Stimulated activated CD8-positive, alpha-beta memory T cell treated with anti-CD3 and anti-CD28 coated beads, Interleukin-4, amount 100 ng/mL, for 1 hour (primary cell): ENCODE results near the gene PRG3.
"Not testable (repeated sequence)": the region's sequence is repeated elsewhere in the genome, so short reads cannot be mapped to it uniquely, and the experiment has no call there.

Experiments used
- DNase-seq, 2 donors: peaks; one replicate each; pipeline ENCODE4 v3.0.0-alpha.2; 2020; ENCODE audit warnings: low read depth in 2 of 2, low spot score in 1 of 2

Gene PRG3

DNA sequence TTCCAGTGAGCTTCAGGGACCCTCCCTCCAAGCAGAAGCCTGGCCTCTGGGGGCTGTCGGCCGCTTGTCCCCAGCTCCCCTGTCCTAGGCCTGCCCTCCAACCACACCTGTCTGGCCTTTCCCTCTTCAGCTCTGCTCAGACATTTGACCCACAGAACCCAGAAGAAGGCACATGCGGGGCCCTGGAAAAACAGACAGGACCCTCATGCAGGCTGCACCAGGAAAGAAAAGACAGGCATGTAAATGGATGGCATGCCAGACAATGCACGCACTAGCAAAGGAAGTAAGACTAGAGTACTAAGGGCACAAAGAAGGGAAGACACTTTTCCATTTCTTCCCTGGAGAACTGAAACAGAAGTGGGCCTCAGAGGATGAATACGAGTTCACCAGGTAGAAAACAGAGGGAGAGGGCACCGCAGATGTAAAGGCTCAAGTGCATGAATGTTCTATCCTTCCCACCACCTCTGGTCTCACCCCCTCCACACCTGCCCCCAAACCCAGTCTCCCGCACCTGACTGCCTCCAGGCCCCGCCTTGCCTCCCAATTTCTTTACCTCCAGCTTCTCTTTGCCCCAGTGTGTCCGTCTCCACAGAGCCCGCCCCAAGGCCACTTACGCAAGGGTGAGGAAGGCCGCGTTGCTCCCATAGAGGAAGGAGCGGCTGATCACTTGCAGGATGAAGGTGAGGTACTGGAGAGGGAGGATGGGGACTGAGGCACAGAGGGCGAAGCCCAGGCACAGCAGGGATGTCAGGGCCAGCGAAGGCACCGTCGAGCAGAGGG lies 28.6 kb upstream of the PRG3 start:
- no peak for DNase-seq

DNA sequence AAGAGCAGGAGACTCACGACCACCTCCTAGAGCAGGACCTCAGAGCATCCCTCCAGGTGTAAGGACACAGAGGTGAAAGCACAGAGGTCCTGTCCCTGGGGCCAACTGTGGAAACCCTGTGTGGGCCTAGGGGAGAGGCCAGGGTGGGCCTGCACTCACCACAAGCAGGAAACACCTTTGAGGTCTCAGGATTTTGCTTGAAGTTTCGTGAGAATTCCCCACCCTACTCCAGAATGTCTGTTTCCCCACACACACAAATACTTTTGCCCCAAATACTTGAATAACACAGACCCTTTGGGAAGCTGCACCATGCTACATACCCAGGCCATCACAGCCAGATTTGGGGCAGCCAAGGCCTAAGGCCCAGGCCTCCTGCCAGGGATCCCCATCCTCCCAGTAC lies 27.8 kb upstream of the PRG3 start:
- no peak for DNase-seq

DNA sequence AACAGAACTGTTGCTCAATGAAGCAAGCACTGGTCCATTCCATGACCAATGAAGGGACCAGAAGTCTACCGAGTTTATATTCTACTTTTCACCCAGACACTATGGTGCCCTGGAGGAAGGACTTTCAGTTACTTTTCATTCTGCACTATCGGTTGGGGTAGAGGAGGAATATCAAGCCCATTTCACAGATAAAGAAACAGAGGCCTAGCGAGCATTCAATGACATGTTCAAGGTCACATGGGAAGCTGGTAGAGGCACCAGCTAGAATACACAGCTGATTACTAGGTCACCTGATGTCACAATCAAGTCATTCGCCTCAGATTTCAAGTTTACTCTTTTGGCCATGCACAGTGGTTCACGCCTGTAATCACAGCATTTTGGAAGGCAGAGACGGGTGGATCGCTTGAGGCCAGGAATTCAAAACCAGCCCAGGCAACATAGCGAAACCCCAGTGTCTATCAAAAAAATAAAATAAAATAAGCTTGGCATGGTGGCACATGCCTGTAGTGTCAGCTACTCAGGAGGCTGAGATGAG lies 27.1 kb upstream of the PRG3 start:
- no peak for DNase-seq

DNA sequence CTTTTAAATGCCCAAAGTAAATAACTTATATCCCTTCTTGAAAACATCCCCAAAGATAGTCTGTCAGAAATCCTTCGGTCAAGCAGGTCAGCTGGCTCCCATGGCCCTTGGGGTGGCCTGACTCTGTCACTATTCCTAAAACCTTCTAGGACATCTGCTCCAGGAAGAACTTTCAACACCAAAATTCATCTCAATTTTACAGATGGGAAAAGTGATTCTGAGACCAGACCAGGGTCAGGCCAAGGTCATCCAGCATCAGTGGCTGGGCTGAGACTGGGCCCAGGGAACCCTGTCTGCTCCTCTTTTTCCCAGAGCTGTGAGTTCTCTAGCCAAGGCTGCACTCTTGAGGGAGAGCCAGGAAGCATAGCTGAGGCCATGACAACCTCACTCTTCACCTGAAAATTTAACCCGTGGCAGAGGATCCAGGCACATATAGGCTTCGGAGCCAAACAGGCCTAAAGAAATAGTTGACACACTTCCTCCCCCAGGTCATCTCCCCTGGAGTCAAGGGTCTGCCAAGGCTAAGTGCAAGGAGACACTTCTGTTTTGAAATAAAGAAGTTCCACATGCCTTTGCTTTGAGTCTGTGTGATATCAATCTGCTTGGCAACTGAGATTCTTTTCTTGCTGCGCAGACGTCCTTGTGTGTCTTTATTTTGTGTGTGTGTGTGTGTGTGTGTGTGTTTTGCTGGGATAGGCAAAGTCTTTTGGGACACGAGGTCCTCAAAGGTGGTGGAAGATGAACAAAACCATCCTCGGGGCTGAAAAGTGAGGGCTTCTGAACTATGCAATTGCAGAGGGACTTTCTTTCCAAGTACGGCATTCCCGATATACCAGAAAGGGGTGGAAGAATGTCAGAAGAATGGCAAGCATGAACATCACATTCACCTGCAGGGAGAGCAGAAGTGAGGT lies 26.3 kb upstream of the PRG3 start:
- no peak for DNase-seq

DNA sequence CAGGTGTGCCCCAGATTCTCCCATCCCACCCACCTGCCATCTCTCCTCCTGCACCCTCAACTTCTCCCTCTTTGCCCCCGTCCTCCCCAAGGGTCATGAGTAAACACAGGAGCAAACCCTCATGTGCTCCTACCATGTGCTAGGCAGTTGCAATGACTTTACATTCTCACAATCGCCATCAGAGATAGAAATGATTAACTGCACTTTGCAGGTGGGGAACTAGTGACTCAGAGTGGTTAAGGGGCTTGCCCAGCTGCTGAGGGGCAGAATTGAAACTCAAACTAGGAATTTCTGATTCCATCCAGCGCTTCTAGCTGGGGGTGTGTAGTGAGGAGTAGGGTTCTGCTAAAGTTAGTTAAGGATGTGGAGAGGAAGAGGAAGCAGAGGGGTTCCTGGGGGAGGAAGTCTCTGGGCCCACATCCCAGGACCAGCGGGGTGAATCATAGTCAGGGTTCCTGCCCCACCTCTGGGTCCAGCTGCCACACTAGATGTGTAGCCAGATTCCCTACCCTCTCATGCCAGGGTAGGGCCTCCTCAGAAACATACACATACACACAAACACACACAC lies 25.5 kb upstream of the PRG3 start:
- DNase-seq, result no peak

DNA sequence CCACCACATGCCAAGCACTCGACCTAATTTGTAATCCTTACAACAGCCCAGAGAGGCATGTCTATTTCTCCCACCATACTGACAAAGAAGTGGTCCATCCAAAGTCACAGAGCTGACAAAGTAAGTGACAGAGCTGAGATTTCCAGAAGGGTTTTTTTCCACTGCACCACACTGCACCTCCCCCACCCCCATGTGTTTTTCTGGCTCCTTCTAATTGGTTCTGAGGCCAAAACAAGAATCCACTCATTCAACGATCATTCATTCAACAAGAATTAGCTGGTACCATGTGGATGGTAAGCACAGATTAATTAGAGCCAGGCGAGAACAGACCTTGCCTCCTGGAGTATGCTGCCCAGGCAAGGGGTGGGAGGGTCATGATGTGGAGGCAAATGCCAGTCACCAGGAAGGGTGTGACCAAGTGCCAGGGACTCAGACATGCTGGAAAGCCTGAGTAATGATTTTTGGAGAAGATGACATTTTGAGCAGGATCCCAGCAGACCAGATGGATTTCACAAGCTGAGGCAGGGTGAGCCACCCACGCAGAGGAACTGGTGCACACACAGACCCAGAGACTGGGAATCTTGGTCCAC lies 24.4 kb upstream of the PRG3 start:
- DNase-seq, result no peak

DNA sequence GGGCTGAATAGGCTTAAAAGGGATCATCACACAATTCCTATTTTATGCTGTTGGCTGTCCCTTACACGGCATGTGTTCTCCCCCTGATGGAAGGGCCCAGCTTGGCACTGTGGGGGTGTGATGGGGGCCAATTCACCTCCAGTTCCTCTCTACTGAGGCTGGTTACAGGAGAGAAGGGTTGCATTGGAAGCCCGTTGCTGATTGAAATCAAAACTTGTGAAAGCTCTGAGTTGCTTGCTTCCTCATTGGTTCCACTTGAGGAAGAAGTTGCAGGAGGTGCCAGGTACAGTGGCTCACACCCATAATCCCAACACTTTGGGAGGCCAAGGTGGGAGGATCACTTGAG lies 22.8 kb upstream of the PRG3 start:
- no peak for DNase-seq

DNA sequence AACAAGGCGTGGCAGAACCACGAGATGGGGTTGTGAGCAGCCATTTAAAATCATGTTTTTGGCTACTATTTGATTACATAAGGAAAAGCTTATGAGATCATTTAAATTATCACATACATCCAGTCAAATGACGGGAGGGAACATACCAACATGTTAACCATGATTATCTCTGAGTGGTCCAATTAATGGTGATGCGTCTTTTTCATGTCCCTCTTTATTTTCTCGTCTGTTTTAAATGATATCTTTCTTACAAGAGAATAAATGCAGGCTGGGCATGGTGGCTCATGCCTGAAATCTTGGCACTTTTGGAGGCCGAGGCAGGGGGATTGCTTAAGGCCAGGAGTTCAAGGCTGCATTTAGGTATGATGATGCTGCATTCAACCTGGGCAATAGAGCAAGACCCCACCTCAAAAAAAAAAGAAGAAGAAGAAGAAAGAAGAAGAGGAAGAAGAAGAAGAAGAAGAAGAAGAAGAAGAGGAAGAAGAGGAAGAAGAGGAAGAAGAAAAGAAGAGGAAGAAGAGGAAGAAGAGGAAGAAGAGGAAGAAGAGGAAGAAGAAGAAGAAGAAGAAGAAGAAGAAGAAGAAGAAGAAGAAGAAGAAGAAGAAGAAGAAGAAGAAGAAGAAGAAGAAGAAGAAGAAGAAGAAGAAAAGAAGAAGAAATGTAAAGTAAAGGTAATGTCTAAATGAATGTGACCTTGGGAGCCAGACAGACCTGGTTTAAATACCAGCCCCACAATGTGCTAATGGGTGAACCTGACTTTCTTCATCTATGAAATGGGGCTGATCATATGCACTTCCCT lies 22.3 kb upstream of the PRG3 start:
- DNase-seq, result not testable (repeated sequence)

DNA sequence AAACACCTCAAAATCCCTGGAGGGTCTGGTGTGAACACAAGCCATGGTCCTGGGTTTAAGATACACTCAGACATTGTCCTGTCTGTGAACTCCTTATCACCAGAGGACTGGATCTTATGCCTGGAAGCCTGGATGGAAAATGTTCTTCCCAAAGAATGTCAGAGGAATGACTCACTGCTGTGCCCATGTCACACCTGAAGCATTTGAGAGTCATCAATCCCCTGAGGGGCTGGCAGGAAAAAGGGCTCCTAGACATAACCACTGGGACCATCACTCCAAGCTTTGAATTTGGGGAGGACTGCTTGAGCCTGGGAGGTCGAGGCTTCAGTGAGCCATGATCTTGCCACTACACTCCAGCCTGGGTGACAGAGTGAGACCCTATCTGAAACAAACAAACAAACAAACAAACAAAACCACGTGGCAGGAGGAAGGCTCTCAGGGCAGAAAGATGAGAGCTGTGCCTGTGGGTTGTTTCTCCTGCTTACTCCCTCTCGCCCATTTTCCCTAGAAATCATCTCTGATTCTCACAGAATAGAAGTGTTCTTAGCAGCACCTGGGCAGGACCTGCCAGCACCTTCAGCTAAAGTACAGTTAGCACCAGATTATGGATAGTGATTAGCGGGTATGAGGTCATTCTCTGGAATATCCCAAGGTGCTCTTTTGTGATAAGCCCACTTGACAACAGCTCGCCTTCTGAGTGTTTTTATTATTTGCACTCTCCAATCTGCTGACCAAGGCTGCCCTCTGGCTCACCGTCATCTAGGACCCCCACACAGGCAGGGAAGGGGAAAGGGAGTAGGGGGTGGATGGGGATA lies 21.4 kb upstream of the PRG3 start:
- no peak for DNase-seq

DNA sequence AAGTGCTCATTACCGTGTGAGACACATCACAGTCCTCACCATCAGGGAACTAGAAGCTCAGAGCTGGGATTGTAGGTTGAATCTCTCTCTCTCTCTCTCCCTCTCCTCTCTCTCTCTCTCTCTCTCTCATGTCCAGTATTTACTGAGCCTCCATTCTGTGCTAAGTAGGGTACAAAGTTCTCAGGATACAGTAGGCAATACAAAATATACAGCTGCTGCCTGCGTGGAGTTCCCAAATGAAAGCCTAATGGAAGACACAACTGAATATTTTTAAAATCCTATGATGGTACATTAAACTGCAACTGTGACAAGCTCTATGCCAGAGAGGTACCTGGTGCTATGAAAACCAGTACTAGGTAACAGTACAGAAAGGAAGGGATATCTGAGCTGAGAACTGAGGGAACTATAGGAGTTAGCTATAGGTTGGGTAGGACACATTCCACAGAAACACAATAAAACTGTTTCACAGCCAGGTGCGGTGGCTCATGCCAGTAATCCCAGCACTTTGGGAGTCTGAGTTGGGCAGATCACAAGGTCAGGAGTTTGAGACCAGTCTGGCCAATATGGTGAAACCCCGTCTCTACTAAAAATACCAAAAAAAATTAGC lies 19.1 kb upstream of the PRG3 start:
- DNase-seq, result no peak

DNA sequence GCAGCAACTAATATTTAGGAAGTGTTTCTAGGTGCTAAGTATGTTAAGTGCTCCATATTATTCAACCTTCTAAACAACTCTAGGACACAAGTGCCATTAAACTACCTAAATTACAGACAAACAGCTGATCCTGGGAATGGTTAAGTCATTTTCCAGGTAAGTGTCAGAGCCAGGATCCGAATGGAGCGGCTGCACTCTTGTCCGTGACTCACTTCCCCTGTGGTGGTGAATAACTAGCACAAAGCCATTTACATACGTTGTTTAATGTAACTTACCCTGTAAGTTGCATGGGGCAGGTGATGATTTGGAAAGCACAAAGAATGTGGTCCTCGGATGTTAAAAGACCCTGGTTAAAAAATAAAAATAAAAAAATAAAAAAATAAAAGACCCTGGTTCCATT lies 18.3 kb upstream of the PRG3 start:
- no peak for DNase-seq

DNA sequence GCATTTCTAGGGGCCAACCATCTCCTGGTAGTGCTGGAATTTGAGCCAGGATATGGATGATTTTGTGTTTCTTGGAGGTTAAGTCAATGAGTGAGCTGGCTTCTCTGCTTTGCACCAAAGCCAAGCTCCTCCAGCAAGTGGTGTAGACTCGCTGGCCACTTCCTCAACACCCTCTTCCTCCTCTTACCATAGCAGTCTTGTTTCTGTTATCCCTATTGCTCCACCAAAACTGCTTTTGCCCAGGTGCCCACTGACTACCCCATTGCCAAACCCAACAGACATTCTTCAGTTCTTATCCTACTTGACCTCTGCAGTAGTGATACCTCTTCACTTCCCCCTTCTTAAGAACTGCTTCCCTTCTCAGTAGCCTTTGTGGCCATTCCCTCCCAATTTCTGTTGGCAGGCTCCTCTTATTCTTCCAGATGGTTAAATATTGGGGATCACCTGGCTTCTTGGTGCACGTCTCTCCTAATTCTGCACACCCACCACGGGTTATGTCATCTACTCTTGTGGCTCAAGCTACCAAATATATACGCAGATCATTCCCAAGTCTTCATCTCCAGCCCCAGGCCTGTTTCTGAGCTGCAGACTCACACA lies 16.5 kb upstream of the PRG3 start:
- DNase-seq, result no peak

DNA sequence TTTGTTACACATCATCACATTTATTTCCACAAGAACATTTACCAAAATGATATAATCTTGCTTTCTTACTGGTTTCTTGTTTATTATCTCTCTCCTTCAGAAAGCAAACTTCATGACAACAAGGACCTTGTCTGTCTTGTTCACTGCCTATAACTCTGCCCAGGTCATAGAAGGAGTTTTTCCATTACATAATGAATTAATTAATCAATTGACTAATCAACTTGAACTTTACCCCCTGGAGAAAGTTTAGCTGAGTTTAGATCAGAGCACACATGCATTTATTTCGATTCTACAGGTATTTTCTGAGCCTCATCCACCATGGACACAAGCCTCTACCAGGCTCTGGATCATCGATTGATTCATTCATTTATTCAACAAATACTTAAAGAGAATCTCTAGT lies 15.8 kb upstream of the PRG3 start:
- no peak for DNase-seq

DNA sequence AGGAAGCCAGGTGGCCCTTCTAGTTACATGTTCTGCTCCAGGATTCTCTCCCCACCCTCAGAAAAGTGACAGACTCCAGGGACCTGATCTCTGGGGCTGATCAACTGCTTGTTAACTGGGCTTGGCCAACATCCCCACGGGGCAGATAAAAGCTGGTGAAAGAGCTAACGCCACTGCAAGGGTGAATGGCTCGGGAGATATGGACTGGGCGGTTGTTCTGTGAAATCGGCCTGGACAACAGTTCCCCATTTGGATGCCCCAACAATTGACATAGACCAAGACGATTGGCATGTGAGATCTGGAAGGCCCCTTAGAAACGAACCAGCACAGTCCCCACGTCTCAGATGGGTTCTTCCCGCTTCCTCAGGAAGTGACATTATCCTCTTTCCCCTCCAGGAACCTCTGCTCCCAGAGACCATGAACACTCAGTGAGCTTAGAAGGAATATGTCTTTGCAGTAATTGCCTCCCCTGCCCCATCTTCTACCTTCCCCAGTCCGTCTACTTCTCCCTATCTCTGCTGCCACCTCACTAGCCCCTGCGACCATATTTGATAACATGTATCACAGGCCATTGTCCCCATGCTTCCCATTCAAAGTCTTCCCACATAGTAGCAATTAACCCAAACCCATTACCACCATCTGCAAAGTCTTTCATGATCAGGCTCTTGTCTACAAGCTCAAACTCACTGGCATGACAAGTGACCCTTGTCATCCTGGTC lies 15.1 kb upstream of the PRG3 start:
- no peak for DNase-seq

DNA sequence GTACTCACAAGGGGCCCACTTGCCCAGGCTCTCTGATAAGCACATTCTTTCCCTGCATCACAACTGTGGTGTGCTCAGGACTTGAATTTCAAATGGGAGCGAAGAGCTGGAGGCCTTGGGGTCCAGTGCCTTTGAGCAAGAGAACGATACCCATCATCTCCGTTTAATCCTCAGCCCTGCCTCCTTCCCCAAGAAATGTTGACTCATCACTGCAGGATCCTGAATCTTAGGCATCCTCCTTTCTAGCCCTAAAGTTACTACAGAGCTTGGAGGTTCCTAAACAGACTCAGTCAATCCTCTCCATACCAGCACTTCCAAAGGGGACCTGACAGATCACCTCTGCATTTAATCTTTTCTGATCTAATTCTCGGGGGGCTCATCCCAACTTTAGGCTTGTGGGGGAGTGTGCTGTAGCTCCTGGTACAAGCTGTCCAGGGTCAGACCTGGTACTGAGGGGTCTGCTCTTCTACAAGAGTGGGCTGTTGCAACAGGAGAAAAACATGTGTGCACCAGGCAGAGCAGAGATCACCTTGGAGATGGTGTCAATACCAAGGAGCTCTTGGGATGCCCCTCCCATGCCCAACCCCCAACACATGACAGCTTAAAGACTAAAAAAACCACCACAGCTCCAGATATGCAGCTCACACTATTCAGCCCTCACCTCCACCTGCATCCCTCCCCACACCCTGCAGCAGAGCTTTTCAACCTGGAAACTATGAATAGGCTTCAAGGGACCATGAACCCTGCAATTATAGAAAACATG lies 13.4 kb upstream of the PRG3 start:
- DNase-seq, result no peak

DNA sequence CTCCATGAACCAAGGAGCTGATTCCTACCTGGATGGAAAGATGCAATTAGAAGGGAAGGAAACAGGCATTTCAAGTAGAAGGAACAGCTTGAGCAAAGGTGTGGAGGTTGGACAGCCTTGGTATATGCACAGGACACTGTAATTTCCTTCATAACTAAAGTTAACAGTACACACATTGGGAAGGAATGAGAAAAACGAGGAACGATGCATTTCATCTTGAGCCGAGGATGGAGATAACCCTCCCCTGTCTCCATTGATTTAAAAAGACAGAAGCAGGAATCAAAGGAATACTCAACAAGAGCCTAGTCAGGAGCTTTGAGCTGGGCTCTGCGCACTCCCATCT lies 11.8 kb upstream of the PRG3 start:
- no peak for DNase-seq

DNA sequence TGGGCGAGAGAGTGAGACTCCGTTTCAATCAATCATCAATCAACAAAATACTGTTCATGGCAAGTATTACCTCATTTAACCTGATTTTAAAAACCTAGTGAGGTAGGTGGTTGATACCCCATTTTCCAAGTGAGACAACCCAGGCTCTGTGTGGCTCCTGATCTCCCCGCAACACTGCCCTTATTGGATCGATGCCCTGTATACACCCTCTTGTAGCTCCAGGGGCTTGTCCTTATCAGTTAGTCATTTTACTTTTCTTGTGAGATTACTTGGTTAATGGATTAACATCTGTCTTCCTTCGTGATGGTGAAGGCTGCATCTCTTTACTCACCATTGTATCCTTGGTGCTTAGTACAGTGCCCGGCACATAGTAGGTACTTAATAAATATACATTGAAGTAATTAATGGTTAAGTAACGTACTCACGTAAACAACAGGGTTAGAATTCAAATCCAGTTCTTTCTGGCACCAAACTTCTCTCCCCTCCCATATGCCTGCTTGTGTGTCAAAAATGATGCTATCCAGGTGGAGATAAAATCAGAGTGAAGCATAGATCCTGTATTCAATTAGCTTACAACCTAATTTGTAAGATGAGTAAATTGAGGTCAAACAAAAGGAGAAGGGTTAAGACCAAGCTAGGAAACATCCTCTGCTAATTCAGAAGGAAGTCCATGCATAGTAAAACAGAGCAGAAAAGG lies 11.3 kb upstream of the PRG3 start:
- no peak for DNase-seq
